Bone marrow (tissue), 2 donors: ENCODE data around the gene DHX36.

Source experiments
- DNase-seq, 2 donors: peaks; one replicate each; lab custom pipeline; 2025; lab: John Stamatoyannopoulos, UW

The DHX36 gene

GRCh38 chr3:154323891-154324738 lies at the start of gene DHX36:
Gene DHX36 (minus strand): TSS chr3:154324487. CDS start chr3:154324416, 71 bp downstream.
- DNase-seq = peak; percentile 77 to 91

- DNase-seq = no peak
Measured at GRCh38 chr3:154367221-154367620, 42.9 kb upstream of the DHX36 start.

GRCh38 chr3:154364849-154365248 lies 40.6 kb upstream of the DHX36 start:
- DNase-seq = no peak

DNA sequence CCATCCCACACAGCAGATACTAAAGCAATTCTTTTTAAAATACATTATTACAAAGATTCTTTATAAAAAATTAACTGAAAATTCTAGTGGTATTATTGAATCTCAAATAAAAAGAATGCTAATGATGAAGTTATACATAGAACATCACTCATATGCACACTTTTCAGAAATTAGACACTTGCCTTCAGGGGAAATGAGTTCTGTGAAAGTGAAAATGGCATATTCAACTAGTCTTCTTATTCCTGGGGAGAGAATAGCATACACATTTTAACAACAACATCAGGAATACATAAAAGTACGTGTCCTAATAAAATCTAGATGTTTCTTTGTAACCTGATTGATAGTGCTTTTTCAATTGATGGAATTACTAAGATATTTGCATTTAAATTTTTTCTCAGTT lies 36.8 kb upstream of the DHX36 start:
- no peak for DNase-seq

- no peak for DNase-seq
Measured at GRCh38 chr3:154356009-154356408, 31.7 kb upstream of the DHX36 start.

DNA sequence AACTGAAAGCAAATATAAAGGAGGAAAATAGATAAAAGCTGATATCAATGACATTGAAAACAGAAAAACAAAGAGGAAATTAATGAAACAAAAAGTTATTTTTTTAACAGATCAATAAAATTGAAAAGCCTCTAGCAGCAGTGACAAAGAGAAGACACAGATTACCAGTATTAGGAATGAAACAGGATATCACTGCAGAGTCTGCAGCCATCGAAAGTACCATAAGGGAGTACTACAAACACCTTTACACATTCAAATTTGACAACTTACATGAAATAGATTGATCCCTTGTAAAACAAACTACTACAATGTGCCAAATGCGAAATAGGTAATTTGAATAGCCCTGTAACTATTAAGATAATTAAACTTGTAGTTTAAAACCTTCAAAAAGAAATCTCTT lies 24.9 kb upstream of the DHX36 start:
- DNase-seq = no peak

DNA sequence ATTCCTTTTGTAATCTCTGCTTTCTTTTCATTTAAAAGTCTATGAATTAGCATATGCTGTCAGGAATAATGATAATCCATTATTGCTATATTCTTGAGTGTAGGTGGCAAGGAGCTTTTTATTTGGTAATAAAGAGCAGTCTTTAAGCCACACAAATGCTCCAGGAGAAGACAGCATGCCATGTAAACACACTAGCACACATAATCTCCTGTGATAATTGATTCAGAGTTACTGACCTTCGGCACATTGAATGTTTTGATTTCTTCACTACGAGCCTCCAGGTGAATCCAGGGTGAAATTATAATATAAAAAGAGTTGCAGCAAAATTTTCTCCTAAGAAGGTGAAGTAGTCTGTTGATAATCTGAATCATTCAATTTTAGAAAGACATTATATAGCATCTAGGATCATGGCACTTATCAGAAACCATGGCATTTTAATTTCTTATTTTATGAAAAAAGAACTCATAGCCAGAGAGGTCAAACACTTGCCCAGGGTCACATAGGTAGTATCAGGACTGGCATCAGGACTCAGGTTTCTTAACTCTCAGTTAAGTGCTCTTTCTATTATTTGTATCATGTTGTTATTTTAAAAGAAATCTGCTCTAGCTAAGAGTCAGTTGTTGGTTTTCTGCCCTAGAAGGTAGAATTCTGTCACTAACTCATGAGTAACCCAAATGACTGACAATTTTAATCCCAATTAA lies 21.3 kb upstream of the DHX36 start:
- DNase-seq = no peak

- no peak for DNase-seq
Measured at GRCh38 chr3:154338570-154338969, 14.3 kb upstream of the DHX36 start.

GRCh38 chr3:154338008-154338407 lies 13.7 kb upstream of the DHX36 start:
- DNase-seq = no peak

GRCh38 chr3:154334973-154335420 lies 10.7 kb upstream of the DHX36 start:
- peak in 1 of 2 donors; percentile 44 for DNase-seq

GRCh38 chr3:154327871-154328270 lies 3.6 kb upstream of the DHX36 start:
- DNase-seq = no peak

DNA sequence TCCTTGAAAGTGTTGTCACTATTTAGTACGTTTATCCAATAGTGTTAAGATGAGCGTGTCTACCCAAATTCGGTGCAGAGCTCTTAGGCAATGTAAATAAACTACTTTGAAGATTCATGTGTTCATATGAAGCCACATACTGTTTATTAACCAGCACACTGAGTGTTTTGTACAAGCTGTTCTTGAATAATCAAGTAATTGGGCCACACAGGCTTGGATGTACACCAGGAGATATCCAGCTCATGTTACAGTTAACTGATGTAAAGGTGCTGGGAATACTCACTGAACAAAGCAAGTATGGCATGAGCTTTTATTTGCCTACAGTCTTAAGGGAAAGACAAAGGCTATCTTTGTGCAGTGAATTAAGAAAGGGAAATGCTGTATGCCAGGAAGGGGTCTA lies 632 bp upstream of the DHX36 start:
- no peak for DNase-seq

GRCh38 chr3:154316974-154317767 lies 7.1 kb downstream of the DHX36 start:
- DNase-seq = no peak

DNA sequence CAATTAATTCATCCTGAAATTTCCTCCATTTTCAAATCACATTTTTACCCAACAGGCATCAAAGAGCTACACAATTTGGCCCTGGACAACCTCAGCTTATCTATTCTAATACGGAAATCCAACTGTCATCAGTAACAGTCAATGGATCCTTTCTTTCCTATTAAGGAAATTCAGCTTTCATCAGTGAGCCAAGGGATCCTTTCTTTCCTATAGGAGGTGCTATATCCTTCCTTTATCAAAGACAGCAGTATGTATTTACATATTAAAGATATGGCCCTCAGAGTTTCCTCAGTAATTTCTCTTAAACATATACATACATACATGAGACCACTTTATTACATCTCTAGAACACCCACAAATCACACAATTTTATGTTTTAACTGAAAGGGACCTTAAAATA lies 10.1 kb downstream of the DHX36 start:
- DNase-seq = no peak

GRCh38 chr3:154310840-154311239 lies 13.4 kb downstream of the DHX36 start:
- no peak for DNase-seq

DNA sequence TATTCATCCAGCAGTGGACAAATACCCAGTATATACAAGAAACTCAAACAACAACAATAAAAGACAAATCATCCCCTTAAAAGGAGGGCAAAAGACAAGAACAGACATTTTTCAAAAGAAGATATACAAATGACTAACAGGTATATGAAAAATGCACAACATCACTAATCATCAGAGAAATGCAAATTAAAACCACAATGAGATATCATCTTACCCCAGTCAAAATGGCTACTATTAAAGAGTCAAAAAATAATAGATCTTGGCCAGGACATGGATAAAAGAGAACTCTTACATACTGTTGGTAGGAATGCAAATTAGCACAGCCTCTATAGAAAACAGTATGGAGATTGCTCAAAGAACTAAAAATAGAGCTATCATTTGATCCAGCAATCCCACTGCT lies 16.9 kb downstream of the DHX36 start:
- DNase-seq = no peak

DNA sequence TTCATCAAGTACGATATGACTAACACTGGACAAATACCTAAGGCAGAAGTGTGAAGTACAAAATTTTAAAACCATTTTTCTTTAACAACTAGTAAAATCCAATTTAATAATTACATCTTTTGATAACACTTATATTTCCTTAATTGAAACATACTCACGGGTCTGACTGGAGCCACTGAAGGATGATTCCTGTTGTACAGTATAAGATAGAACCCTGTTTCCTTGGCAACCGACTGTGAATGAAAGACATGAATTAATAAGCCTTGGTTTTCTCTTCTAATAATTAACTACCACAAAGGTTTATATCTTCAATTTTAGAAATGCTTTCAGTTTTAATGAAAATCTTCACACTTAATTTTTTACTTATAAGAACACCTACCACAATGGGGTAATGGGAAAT lies 19.4 kb downstream of the DHX36 start:
- no peak for DNase-seq

GRCh38 chr3:154304116-154304786 lies 20.0 kb downstream of the DHX36 start:
- no peak for DNase-seq

DNA sequence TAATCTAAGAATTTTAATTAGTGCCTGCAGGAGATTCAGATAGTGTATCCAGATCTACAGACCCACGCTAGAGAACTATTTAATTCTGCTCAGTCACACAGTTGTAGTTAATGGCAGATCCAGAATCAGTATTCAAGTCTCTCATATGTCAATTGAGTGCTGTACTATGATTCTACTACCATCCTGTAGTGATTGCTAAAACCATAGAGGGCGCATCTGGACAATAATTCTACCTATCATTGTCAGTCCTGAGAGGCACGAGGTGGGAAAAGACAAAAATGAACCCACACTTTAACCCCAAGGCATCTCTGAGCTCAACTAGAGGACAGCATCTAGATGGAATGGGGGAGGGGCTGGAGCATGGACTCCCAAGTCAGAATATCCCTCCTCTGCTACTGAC lies 22.7 kb downstream of the DHX36 start:
- no peak for DNase-seq

GRCh38 chr3:154294016-154294415 lies 30.3 kb downstream of the DHX36 start:
- DNase-seq = no peak

DNA sequence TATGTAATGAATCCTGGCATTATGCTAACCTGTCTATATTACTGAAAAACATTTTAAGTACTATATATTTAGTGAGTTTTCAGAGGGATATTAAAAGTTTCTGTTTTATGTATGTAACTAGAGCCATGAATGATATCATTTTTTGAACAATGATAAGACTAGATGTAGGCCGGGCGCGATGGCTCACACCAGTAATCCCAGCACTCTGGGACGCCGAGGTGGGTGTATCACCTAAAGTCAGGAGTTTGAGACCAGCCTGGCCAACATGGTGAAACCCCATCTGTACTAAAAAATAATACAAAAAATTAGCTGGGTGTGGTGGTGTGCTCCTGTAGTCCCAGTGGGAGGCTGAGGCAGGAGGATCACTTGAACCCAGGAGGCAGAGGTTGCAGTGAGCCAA lies 34.1 kb downstream of the DHX36 start:
- DNase-seq = no peak

- DNase-seq = no peak
Measured at GRCh38 chr3:154285221-154285620, 39.1 kb downstream of the DHX36 start.
